HG02678 (cell line): Measurements from ENCODE around the gene POLRMT.
A peak's percentile ranks its signal among the peaks of the same experiment; 100 is the strongest.

Experiments
- ATAC-seq: cut with Tn5 transposase; IDR thresholded peaks from one replicate; pipeline ENCODE4 v1.9.1; 2021; ENCODE audit warnings: mild to moderate bottlenecking, moderate library complexity; ENCODE audit not compliant: unreplicated experiment

Gene POLRMT

DNA sequence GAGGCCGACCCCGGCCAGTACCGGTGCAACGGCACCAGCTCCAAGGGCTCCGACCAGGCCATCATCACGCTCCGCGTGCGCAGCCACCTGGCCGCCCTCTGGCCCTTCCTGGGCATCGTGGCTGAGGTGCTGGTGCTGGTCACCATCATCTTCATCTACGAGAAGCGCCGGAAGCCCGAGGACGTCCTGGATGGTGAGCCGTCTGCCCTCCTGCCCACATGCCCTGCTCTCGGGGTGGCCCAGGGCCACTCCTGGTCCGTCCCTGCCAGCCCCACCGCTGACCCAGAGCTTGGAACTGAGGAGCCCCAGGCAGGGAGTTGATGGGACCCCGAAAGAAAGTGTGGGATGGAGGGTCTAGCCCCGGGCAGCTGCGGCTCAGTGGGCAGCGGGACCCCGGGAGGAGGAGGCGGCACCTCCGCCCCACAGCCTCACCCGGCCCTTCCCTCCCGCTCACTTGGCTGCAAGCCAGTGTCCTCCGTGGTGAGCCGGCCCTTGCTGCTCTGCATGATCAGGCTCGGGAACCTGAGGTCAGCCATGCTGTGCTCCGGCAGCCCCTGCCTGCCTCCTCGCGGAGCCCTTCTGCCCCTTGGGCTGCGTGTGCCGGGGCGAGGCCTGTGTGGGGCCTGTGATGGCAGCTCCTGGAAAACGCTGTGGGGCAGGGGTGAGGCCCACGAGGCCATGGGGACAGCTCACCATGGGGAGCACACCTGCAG is 51.8 kb downstream of the POLRMT start:
- ATAC-seq = no peak

DNA sequence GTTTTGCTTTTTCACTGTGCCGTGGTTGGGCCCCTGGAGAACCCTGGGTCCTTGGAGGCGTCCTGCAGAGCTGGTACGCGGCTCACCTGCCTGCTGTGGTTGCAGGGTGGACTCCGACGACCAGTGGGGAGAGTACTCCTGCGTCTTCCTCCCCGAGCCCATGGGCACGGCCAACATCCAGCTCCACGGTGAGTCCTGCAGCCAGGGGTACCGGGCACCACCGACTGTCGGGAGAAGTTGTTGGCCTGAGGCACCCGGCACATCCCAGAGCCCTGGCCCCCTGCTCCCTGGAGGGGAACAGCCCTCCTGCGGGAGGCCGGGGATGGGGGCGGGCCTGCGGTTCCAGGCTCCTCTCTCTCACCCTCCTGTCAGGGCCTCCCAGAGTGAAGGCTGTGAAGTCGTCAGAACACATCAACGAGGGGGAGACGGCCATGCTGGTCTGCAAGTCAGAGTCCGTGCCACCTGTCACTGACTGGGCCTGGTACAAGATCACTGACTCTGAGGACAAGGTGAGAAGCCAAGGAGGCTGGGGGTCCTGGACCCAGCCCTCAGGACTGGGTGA is 53.0 kb downstream of the POLRMT start:
- no peak for ATAC-seq

DNA sequence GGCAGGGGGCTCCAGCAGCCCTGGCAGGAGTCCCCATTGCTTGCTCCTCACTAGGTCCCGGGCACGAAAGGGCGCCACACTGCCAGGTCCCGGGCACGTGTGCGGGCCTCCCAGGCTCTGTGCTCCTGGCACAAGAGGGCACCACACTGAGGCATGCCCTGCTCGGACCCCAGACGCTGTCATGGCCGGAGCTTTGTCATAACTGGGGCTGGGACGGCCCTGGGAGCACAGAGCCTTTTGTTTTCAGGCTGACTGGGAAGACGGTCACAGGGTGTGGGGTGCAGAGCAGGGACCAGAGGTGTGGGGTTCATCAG is 53.5 kb downstream of the POLRMT start:
- no peak for ATAC-seq

DNA sequence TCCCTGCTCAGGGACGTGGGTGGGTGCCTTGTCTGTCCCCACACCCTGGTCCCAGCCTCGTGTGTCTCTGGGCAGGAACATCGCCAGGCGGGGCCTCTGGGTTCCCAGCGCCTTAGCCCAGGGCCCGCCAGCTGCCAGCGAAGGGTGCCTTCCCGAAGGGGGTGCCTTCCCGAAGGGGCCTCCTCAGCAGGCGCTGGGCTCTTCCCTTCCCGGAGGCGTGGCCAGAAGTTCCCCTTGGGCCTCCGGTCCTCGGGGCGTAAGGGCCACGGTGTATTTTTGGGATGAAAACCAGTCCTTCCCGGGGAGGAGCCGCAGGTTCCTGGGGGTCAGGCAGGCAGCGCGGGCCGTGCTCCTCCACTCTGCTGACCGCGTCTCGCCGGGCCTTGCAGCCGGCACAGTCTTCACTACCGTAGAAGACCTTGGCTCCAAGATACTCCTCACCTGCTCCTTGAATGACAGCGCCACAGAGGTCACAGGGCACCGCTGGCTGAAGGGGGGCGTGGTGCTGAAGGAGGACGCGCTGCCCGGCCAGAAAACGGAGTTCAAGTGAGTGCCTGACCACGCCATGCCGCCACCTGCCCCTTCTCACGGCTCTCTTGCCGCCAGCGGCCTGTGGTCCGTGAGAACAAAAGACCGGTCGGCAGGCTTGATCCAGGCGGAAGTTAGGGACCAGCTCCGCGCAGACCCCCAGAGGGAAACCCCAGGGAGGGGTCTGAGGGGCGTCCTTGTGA is 54.1 kb downstream of the POLRMT start:
- ATAC-seq = no peak

DNA sequence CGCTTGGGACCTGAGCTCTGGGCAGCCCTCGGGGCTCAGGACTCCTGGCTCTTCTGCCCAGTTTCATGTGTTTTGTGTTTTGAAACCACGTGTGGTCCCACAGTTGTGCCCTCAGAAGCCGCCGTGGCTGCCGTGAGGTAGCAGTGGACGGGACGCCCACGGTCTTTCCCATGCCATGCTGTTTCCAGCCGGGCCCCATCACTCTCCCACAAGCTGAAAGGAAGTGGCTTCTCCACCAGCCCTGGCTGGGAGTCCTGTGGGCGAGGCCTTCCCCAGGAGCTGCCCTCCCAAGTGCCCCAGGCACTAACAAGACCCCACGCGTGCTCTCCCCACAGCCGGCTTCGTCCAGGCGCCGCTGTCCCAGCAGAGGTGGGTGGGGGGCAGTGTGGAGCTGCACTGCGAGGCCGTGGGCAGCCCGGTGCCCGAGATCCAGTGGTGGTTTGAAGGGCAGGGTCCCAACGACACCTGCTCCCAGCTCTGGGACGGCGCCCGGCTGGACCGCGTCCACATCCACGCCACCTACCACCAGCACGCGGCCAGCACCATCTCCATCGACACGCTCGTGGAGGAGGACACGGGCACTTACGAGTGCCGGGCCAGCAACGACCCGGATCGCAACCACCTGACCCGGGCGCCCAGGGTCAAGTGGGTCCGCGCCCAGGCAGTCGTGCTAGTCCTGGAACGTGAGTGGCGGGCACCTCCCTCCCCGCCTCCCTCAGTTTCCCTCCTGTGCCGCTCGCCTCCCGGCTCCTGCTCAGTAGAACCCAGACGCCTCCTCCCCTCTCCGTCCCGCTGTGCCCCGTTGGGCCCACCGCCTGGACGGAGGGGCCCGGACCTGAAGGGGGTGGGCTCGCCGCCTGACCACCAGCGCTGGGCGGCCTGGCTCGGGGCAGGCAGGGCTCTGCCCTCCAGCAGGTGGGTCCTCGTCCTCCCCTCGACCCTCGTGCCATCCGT is 55.6 kb downstream of the POLRMT start:
- no peak for ATAC-seq

DNA sequence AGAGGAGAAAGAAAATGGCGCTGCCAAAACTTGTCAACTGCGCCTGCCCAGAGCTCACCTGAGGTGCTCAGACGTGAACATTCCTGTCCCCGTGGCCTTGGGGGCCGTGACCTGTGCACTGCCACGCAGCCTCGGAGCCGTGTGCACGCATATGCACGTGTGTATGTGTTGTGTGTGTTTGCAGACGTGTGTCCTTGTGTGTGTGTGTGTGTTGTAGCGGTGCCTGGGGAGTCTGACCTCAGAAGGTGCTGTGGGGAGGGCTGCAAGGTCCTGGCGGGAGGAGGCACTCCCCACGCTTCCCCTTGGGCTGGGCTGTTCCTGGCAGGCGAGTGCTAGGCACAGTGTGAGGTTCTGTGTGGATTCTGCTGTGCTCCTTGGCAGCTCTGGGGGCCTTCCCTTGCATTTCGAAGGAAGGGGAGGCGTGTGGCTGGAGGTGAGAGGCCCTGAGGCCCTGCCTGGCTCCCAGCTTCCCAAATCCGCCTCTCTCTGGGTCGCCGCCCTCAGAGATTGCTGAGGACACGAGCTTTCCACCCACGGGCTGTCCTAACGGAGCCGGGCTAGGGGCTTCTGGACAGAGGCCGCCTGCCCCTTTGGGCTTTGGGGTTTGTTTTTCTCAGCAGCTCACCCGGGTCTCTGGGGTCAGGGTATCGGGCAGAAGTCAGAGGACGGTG is 56.4 kb downstream of the POLRMT start:
- no peak for ATAC-seq

DNA sequence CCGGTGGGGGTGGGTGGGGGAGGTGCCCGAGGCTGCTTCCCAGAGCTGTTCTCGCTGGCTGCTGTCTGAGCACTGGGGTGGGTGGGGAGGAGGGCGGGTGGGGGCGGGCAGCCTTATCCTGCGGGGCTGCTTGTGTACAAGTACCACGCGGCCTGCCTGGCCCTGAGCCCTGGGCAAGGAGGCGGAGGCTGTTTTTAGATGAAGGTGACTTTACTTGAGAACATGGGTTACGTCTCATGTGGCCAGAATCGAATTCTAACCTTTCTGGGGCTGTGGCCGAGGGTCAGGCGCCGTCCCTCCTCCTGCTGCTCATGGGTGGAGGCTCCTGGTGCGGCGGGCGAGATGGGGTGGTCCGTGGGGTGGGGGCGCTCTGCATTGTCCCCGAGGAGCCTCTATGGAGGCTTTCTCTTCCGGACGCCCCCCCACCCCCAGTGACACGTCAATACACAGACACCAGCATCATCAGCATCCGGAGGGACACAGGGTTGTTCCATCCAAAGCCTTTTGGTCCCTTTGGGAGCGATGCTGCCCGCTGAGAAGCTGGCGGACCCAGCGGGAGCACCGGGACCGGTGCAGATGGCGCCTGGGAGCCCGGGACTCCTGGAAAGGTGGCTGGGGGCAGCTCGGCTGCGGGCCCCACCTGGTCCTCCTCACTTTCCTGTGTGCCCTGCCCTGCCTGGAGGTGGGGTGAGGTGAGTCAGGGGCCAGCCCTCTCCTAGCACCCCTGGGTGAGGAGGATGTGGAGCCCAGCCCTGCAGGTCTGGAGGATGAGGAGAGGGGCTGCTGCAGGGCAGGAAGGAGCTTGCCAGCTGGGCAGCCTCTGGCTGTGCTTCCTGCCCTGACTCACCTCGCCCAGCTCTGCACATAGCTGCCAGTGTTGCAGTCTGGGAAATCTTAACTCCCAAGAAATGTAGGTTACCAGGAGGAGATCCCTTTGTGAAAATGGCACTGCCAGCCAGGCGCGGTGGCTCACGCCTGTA is 57.5 kb downstream of the POLRMT start:
- ATAC-seq = no peak

DNA sequence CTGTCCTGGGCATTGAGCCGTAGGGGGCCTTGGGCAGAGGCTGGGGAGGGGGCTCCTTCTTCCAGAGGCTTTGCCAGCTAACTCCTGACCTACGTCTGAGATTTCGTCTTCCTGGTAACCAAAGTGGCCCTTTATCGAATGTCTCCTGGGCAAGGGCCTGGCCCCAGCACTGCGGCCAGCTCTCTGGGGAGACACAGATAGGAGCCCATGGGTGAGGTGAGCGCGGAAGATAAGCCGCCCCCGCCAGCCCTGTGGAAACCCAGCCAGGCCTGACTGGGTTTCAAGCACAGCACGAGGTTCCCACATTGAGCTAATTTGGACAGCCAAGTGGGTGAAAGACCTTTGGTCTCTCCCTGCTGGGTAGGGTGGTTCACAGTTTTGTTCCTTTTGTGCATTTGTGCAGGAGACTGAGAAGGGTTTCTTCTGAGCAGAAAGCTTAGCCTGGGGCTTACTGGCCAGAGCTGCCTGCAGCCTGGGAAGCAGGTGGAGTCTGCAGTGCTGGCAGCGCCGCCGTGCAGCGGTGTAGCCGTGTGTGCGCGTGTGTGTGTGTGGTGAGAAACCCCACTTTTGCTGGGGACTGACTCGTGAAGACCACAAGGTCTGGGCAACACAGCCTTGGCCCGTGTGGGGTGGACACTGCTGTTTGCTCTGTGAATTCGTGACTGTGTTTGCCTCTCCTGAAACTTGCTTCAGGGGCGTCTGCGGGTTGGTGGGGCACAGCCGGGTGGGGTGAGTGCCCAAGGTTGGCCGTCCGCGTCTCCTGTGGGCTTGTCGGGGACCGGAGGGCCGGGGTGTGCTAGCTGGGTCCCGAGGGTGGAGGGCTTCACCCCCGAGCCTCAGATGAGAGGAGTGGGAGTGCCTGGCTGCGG is 58.4 kb downstream of the POLRMT start:
- ATAC-seq = no peak

DNA sequence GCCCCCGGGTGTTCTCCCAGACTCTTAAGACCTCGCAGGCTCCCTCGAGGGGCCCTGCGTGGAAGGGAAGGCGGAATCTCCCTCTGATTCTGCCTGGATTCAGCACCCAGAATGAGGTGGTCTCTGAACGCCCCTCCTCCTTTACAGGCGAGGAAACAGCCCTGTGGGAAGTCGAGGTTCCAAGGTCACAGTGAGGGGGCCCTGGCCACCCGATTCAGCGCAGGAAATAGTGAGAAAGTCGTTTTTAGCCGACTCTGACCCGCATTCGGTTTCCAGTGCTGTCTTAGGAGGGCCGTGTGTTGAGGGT is 59.9 kb downstream of the POLRMT start:
- ATAC-seq = no peak

DNA sequence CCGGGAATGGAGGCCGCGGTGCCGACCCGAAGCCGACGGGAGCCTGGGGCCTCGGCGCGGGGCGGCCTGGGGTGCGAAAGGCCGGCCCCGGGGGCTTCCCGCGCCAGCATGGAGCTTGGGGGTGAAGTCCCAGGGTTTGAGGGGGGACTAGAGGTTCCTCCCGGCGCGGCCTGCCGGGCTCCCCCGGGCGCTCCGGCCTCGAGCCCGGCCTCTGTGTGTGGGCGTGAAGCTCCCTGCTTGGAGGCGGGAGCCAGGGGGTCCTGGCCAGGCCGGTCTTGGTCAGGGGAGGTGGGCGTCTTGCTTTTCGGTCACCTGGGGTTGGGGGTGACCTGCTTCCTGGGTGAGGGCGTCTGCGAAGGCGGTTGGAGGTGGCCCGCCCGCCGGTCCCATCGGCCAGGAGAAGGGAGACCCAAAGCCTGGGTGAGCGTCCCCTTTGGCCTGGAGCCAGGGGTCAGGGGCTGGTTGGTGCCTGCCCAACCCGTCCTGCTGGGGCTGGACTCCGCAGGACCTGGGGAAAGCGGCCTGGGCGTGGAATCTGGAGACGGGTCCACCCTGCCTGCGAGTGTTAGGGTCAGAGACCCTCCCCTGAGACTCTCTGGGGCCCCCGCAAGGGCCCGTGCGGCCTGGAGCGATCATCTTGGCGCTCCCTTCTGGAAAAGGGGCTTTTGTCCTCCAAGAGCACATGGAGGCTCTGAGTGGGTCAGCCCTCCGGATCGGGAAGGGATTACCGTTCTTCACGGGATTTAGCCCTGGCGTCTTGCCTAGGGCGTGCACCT is 60.4 kb downstream of the POLRMT start:
- ATAC-seq = peak; percentile 8

DNA sequence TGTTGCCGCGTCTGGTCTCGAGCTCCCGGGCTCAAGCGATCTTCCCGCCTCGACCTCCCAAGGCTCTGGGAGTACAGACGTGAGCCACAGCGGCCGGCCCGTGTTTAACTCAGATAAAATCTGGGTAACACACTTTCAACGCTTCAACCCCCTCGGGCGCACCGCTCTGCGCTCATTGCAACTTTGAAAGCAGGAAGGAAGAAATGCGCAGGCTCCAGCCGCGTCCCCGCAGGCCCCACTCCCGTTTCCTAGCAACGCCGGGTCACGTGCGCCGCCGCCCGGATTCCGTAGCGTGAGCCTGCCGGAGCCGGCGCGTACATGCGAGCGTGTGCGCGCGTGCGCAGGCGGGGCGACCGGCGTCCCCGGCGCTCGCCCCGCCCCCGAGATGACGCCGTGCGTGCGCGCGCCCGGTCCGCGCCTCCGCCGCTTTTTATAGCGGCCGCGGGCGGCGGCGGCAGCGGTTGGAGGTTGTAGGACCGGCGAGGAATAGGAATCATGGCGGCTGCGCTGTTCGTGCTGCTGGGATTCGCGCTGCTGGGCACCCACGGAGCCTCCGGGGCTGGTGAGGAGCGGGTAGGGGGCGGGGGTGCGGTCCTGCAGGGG is 61.1 kb downstream of the POLRMT start, which contains the start of gene BSG:
Gene BSG, plus strand, starts transcription at position 457 of the 603 bp plus-strand sequence. Its CDS starts 39 bp downstream, at position 496.
- peak; percentile 76 for ATAC-seq

DNA sequence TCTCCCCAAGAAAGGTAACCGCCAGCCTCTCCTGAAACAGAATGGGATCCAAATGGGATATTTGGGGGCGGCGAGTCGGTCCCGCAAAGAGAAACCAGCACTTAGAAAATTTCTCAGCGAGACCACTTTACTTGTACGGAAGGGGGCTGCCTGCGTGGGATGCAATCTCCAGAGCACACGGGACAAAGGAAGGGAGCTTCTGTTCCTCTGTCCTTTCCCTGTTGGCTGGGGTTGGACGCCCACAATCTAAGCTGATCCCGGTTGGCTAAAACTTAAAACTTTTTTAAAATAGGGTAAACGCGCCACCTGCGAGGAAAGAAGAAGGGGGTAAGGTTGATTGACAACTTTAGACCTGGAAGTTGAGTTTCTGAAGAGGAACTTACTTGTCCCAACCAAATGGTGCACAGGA is 61.8 kb downstream of the POLRMT start:
- no peak for ATAC-seq

DNA sequence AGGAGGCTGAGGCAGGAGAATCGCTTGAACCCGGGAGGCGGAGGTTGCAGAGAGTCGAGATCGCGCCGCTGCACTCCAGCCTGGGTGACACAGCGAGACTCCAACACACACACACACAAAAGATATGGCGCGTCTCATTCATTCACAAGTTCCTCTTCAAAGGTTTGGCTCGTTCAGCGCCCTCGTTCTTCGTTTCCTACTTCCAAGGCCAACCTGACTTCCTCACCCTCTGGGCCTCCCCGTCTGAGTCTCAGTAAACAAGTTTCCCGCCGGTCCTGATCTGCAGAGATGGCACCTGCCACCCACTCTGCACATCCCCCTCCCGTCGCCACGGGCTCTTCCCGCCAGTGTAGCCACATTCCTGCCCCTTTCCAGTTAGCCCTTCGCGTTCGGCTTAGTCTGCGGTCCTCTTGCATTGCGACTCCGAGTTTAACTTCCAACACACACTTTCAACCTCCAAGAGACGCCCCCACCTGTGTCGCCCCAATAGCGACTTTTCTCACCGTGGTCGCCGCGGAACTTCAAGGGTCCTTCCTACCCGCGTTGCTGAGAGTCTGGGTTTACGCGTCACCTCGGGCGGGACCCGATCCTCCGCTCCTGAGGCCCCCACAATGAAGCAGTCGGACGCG is 62.3 kb downstream of the POLRMT start:
- ATAC-seq = no peak

DNA sequence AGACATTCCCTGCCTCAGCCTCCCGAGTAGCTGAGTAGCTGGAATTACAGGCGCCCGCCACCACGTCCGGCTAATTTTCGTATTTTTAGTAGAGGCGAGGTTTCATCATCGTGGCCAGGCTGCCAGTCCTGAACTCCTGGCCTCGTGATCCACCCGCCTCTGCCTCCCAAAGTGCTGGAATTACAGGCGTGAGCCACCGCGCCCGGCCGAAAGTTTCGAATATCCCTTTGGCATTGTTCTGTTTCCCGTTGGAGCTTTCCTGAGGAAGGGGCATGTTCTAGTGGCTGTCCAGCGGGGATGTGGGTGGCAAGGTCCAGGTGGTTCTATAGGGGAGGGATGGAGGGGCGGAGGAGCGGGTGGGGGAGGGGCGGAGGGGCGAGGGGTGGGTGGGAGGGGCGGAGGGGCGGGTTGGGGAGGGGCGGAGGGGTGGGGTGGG is 63.1 kb downstream of the POLRMT start:
- ATAC-seq = no peak

DNA sequence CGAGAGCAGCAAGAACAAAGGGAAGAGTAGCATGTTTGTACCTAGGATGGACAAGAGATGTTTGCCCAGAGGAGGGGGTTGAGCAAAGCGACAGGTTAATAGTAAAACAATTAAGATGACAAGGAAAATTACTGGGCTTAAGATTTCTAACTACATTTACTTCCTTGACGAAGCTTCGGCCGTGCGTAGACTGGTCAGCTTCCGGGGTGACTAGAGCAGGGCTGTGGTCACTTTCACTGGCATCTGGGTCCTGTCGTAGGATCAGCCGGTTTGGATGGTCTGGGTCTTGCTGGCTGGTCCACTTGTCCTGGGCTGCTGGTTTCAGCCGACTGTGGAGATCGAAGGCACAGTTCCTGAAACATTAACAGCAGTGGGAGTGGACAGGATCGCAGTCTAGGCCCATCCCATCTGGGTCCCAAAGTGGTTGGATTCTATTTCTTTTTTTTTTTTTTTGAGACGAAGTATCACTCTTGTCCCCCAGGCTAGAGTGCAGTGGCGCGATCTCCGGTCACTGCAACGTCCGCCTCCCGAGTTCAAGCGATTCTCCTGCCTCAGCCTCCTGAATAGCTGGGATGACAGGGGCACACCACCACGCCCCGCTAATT is 65.9 kb downstream of the POLRMT start:
- no peak for ATAC-seq
